ENCODE data around the gene DSN1. TPM values are rescaled to one million over a fixed set of nuclear protein-coding genes. Genes with fewer than 3 reads are reported as not detected.

The DSN1 gene
- total and polyA plus RNA-seq, 2 donors (not counting 3 experiments of a cell fraction or from before 2014, with no cell fraction given), result 11.0 to 25.0 TPM

DNA sequence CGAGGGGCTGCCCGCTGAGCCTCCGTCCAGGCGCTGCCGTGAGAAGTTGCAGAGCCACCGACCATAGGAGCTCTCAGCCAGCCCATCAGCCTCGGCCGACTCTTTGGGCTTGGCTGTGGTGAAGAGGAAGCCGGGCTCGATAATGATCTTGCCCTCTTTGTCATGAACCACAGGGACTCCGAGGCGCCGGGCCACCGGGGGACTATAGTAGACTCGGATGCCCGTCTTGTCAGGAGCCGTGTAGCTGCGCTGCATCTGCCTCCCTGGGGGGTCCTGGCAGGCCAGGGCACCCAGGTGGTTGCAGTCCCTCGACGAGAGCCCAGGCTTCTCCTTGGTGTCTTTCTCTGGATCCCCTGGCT is 20.5 kb upstream of the DSN1 start:
- H3K4me1 ChIP-seq (ENCODE audit: control insufficient read depth, extremely low read depth, insufficient read depth, low read length), result no peaks in the 10 kb centered on the region
- BruUV-seq (replicated peaks), result no TSS peak
- no peak overlapping the region for H3K9ac ChIP-seq (replicated peaks; ENCODE audit: extremely low read depth, insufficient read depth, low read length)
- ChIA-PET CTCF (interaction anchor here (0.9 to 3.7 kb wide), 2 partner anchors 14 to 69 kb away, joined by 4 to 16 read pairs; a partner anchor contains a TSS), POLR2A (no interaction called here)
- intact Hi-C loops (cut with micrococcal nuclease), result loop anchor here (5.0 kb wide), 1 partner anchor 68 kb away; a partner anchor contains a TSS
- no peaks in the 10 kb centered on the region for H3K27me3 ChIP-seq (ENCODE audit: control insufficient read depth in 2 of 2, insufficient read depth in 2 of 2, low read length in 2 of 2)
- H4K20me1 ChIP-seq (replicated peaks; ENCODE audit: control insufficient read depth, extremely low read depth, insufficient read depth, low read length), result no peaks in the 10 kb centered on the region
- no peaks in the 10 kb centered on the region for H3K9me3 ChIP-seq (replicated peaks; ENCODE audit: control insufficient read depth, insufficient read depth, low read length)
- TF ChIP-seq JUN (IDR thresholded peaks at IDR 0.05; ENCODE audit: borderline replicate concordance, insufficient read depth, insufficient read length, low read depth), result no peak
- TF ChIP-seq, protein P1, sequence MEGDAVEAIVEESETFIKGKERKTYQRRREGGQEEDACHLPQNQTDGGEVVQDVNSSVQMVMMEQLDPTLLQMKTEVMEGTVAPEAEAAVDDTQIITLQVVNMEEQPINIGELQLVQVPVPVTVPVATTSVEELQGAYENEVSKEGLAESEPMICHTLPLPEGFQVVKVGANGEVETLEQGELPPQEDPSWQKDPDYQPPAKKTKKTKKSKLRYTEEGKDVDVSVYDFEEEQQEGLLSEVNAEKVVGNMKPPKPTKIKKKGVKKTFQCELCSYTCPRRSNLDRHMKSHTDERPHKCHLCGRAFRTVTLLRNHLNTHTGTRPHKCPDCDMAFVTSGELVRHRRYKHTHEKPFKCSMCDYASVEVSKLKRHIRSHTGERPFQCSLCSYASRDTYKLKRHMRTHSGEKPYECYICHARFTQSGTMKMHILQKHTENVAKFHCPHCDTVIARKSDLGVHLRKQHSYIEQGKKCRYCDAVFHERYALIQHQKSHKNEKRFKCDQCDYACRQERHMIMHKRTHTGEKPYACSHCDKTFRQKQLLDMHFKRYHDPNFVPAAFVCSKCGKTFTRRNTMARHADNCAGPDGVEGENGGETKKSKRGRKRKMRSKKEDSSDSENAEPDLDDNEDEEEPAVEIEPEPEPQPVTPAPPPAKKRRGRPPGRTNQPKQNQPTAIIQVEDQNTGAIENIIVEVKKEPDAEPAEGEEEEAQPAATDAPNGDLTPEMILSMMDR (IDR thresholded peaks at IDR 0.05; ENCODE audit: extremely low read depth in 1 of 2, insufficient read depth in 1 of 2, low read depth in 1 of 2, low read length in 2 of 2), result no peak
- TF ChIP-seq GATA2 (IDR thresholded peaks at IDR 0.05; ENCODE audit: insufficient read depth, insufficient read length, low read depth, low read length), result no peak
- TF ChIP-seq FOS (IDR thresholded peaks at IDR 0.05; ENCODE audit: borderline replicate concordance, insufficient read depth, low read length), result no peak
- TF ChIP-seq POLR2AphosphoS5 (IDR thresholded peaks at IDR 0.05; ENCODE audit: insufficient read depth, low read depth, low read length), result no peak
- no peak for TF ChIP-seq EZH2 (IDR thresholded peaks at IDR 0.05; ENCODE audit: borderline replicate concordance, low read depth, low read length, severe bottlenecking)
- TF ChIP-seq MYC (IDR thresholded peaks at IDR 0.05; ENCODE audit: low read depth, low read length), result no peak
- no peak for TF ChIP-seq POLR2A (IDR thresholded peaks at IDR 0.05; ENCODE audit: low read depth, low read length)
- TF ChIP-seq, protein P2, sequence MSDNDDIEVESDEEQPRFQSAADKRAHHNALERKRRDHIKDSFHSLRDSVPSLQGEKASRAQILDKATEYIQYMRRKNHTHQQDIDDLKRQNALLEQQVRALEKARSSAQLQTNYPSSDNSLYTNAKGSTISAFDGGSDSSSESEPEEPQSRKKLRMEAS (IDR thresholded peaks at IDR 0.05; ENCODE audit: insufficient read depth, insufficient read length), result no peak
- H3K9me1 ChIP-seq (replicated peaks; ENCODE audit: control insufficient read depth, extremely low read depth, insufficient read depth, low read length), result no peaks in the 10 kb centered on the region
- no peak overlapping the region for H2AFZ ChIP-seq (ENCODE audit: low read depth, low read length)
- DNase-seq (ENCODE audit: low read depth, low spot score) (no peak), FAIRE-seq (no peak)
- H3K4me3 ChIP-seq (replicated peaks in 1 of 3; ENCODE audit: insufficient read depth in 1 of 3, low read depth in 1 of 3, low read length in 3 of 3), result no peak overlapping the region
- dilution Hi-C loops (cut with MboI; ENCODE audit: extremely low pct_ligation_motif_present, low sequenced_read_pairs), result no loop called here
- H3K79me2 ChIP-seq (ENCODE audit: control insufficient read depth, insufficient read depth, low read length), result no peaks in the 10 kb centered on the region
- no peak overlapping the region for H3K4me2 ChIP-seq (ENCODE audit: insufficient read depth, low read length)
- no peak overlapping the region for H3K27ac ChIP-seq (ENCODE audit: insufficient read depth, low read depth, low read length)
- peaks cover 21 to 42% of the 10 kb centered on the region in 2 experiments for H3K36me3 ChIP-seq (ENCODE audit: control insufficient read depth in 2 of 2, extremely low read depth in 1 of 2, insufficient read depth in 2 of 2, low read length in 2 of 2)
